GM21825 (cell line): Measurements from ENCODE around the gene DNAJC15.

Experiments used
- ATAC-seq: cut with Tn5 transposase; IDR thresholded peaks from one replicate; pipeline ENCODE4 v1.9.1; 2021; ENCODE audit warnings: mild to moderate bottlenecking, moderate library complexity; ENCODE audit not compliant: unreplicated experiment

Gene DNAJC15

GRCh38 chr13:43123856-43124255, 100.5 kb downstream of the DNAJC15 start:
- no peak for ATAC-seq

- ATAC-seq = no peak
Measured at GRCh38 chr13:43124490-43124889, 101.1 kb downstream of the DNAJC15 start.

- no peak for ATAC-seq
Measured at GRCh38 chr13:43126420-43126819, 103.0 kb downstream of the DNAJC15 start.

- no peak for ATAC-seq
Measured at GRCh38 chr13:43127103-43127798, 103.9 kb downstream of the DNAJC15 start.

- peak; percentile 43 for ATAC-seq
Measured at GRCh38 chr13:43127827-43128226, 104.4 kb downstream of the DNAJC15 start.

- ATAC-seq = no peak
Measured at GRCh38 chr13:43128504-43128961, 105.1 kb downstream of the DNAJC15 start.

GRCh38 chr13:43129066-43129465, 105.7 kb downstream of the DNAJC15 start:
- ATAC-seq = no peak

- no peak for ATAC-seq
Measured at GRCh38 chr13:43129511-43130110, 106.2 kb downstream of the DNAJC15 start.

GRCh38 chr13:43132257-43132656, 108.9 kb downstream of the DNAJC15 start:
- no peak for ATAC-seq

- ATAC-seq = no peak
Measured at GRCh38 chr13:43132911-43133310, 109.5 kb downstream of the DNAJC15 start.

- no peak for ATAC-seq
Measured at GRCh38 chr13:43133792-43134191, 110.4 kb downstream of the DNAJC15 start.

- no peak for ATAC-seq
Measured at GRCh38 chr13:43134868-43135267, 111.5 kb downstream of the DNAJC15 start.

GRCh38 chr13:43135516-43135915, 112.1 kb downstream of the DNAJC15 start:
- ATAC-seq = no peak

- ATAC-seq = no peak
Measured at GRCh38 chr13:43136920-43137575, 113.7 kb downstream of the DNAJC15 start.

- no peak for ATAC-seq
Measured at GRCh38 chr13:43139211-43139610, 115.8 kb downstream of the DNAJC15 start.

GRCh38 chr13:43139921-43140320, 116.5 kb downstream of the DNAJC15 start:
- ATAC-seq = no peak

- no peak for ATAC-seq
Measured at GRCh38 chr13:43140985-43141384, 117.6 kb downstream of the DNAJC15 start.

GRCh38 chr13:43141685-43142084, 118.3 kb downstream of the DNAJC15 start:
- ATAC-seq = no peak

- ATAC-seq = no peak
Measured at GRCh38 chr13:43143591-43143990, 120.2 kb downstream of the DNAJC15 start.

- no peak for ATAC-seq
Measured at GRCh38 chr13:43145534-43146196, 122.3 kb downstream of the DNAJC15 start.

GRCh38 chr13:43146400-43146799, 123.0 kb downstream of the DNAJC15 start:
- no peak for ATAC-seq
